HG03039 (cell line): Measurements from ENCODE around the gene CERK.
A peak's percentile ranks its signal among the peaks of the same experiment; 100 is the strongest.
"Not testable (repeated sequence)": the region's sequence is repeated elsewhere in the genome, so short reads cannot be mapped to it uniquely, and the experiment has no call there.

Experiments used
- ATAC-seq: cut with Tn5 transposase; IDR thresholded peaks from one replicate; pipeline ENCODE4 v1.9.1; 2021; ENCODE audit warnings: mild to moderate bottlenecking, moderate library complexity; ENCODE audit not compliant: unreplicated experiment

Gene CERK, protein sequence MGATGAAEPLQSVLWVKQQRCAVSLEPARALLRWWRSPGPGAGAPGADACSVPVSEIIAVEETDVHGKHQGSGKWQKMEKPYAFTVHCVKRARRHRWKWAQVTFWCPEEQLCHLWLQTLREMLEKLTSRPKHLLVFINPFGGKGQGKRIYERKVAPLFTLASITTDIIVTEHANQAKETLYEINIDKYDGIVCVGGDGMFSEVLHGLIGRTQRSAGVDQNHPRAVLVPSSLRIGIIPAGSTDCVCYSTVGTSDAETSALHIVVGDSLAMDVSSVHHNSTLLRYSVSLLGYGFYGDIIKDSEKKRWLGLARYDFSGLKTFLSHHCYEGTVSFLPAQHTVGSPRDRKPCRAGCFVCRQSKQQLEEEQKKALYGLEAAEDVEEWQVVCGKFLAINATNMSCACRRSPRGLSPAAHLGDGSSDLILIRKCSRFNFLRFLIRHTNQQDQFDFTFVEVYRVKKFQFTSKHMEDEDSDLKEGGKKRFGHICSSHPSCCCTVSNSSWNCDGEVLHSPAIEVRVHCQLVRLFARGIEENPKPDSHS

DNA sequence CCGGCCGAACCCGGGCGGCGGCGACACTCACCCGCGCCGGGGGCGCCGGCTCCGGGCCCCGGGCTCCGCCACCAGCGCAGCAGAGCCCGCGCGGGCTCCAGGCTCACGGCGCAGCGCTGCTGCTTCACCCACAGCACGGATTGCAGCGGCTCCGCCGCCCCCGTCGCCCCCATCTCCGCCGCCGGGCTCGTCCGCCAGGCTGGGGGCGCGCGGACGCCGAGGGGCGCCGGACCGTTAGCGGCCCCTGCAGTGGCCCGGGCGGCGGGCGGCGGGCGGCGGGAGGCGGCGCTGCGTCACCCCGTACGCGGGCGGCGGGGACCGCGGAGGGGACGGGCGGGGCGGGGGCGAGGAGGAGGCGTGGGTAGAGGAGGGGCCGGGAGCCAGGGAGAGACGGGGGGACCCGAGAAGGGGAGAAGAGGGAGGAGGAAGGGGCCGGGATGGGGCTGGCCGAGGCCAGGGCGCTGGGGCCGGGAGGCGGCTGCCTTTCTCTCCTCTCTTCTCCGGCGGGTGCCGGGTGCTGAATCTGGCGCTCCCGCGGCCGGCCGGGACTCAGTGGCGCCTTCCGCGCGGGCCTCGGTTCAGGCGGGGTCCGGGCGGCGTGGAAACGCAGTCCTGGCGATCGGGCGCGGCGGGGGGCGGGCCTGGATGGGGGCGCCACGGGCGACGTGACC lies at the start of gene CERK:
CERK (minus strand) TSS at position 277 of the 671 bp plus-strand sequence; CDS start at position 173, 104 bp downstream.
- peak; percentile 40 for ATAC-seq

DNA sequence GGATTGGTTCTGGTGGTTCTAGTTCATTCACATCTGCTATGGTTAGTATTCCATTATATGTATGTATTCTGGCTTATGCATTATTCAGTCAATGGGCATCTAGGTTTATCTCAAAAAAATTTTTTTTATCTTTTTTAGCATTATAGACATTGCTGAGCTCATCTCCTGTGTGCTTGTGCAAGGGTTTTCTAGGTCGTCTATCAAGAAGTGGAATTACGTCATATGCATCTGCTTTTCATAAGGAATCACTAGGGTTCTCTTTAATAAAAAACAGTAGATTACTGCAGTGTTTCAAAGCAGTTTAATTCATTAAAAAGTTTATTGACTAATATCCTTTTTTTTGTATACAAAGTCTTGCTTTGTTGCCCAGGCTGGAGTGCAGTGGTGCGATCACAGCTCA lies 45.7 kb upstream of the CERK start:
- ATAC-seq: no peak

DNA sequence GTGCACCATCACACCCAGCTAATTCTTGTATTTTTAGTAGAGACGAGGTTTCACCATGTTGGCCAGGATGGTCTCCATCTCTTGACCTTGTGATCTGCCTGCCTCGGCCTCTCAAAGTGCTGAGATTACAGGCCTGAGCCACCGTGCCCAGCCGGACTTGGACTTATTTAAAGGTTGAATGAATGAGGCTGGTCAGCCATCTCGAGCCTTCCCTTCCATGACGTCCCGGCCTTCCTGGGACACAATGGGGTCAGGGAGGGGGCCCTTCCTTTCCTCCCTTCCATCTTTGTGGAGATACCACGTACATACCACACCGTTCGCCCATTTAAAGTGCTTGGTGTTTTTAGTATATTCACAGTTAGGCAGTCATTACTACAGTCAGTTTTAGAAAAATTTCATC lies 44.1 kb upstream of the CERK start:
- not testable (repeated sequence) for ATAC-seq

DNA sequence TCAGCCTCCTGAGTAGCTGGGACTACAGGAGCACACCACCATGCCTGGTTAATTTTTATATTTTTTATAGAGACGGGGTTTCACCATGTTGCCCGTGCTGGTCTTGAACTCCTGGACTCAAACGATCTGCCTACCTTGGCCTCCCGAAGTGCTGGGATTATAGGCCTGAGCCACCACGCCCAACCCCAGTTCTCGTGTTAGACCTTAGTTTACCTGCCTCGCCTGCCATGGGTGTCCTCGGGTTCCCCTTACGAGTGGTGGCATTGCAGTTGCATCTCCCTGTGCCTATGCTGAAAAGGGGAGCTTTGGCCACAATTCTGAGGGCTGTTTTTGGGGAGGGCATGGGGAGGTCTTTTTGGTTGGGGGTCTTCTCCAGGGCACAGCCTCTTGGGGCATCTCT lies 43.2 kb upstream of the CERK start:
- ATAC-seq: no peak

DNA sequence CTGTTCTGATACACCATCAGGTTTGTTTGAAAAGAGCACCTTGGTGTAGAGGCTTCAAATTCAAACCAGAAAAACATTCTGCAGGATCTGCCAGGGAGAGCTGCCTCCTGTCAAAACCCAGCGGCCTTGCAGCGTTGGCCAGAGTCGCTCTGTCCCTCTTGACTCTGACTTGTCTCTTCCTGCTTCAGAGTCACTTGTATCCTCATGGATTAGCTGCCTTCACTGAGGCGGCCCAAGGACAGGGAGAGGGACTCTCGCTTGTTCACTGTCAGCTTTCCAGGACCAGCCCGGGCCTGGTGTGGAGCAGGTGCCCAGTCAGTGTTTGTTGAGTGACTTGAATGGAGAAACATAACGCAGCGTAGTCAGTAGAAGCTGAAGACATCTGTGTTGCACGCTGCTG lies 42.4 kb upstream of the CERK start:
- ATAC-seq: no peak

DNA sequence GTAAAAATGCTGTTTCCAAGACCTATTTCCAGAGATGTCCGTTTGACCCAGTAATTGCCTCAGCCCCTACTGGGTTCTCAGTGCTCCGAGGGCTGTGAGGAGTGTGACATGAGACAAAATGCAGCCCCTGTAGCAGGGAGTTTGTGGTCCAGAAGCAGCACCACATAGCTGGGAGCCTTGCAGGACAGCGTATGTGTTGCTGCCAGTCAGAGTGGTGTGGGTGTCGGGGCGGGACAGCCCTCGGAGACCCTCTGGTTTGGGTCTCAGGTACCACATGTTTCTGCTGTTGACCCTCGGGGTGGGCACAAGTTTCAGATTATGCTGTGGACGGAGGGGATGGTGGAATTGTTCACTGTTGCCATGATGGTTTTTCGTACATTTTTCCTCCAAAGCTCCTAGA lies 41.6 kb upstream of the CERK start:
- ATAC-seq: no peak

DNA sequence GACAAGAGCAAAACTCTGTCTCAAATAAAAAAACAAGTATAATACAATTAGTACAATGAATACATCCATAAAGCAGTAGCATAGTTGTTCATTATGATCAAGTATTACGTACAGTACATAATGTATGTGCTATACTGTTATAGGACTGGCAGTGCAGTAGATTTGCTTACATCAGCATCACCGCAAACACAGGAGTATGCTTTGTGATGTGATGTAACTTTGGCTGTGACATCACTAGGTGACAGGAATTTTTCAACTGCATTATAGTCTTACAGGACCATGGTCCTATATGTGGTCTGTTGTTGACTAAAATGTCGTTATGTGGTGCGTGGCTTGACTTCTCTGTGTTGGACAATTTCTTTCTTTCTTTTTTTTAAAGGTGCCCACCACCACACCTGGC lies 41.0 kb upstream of the CERK start:
- ATAC-seq: no peak

DNA sequence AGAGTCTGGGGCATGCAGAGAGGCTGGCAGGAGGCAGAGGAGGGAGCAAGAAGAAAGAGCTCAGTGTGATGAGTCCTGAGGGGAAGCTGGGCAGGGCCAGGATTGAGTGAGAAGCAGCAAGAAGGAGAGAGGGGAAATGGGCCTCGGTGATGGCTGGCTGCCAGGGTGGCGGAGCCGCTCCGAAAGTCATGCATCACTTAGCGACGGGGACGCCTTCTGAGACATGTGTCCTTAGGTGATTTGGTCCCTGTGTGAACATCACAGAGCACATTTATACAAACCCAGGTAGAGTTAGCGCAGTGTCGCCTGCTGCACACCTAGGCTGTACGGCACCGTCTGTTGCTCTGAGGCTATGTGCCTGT lies 39.5 kb upstream of the CERK start:
- no peak for ATAC-seq

DNA sequence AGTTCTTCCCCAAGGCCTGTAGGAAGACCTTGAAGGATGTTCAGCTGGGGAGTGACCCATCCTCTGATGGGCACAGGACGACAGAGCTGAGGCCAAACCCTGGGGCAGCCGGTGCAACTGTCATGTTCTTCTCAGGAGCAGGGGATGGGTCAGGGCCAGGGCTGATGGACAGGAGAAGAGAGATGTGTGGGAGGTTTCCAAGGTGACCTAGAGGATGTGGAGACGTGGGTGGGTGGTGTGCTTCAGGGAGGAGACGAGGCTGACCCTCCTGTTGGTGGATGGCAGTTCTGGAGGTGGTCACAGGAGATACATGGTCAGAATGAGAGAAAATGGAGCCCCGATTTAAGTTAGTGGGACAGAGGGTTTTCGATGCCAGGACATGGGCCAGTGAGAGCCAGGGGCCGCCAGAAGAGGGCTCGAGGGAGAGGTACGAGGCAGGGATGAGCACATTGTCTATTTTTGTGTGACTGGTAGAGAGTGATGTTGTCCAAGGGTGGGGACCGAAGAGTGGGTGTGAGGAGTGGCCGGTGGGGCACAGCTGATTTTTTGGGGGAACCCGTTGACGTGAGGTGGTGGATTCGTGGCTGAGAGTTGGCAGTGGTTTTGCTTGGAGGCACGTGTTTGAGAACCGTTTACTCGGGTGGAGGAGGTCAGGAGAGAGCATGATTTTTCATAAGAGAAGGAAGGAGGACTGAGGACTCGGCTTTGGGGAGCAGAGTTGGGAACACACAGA lies 39.0 kb upstream of the CERK start:
- ATAC-seq: no peak

DNA sequence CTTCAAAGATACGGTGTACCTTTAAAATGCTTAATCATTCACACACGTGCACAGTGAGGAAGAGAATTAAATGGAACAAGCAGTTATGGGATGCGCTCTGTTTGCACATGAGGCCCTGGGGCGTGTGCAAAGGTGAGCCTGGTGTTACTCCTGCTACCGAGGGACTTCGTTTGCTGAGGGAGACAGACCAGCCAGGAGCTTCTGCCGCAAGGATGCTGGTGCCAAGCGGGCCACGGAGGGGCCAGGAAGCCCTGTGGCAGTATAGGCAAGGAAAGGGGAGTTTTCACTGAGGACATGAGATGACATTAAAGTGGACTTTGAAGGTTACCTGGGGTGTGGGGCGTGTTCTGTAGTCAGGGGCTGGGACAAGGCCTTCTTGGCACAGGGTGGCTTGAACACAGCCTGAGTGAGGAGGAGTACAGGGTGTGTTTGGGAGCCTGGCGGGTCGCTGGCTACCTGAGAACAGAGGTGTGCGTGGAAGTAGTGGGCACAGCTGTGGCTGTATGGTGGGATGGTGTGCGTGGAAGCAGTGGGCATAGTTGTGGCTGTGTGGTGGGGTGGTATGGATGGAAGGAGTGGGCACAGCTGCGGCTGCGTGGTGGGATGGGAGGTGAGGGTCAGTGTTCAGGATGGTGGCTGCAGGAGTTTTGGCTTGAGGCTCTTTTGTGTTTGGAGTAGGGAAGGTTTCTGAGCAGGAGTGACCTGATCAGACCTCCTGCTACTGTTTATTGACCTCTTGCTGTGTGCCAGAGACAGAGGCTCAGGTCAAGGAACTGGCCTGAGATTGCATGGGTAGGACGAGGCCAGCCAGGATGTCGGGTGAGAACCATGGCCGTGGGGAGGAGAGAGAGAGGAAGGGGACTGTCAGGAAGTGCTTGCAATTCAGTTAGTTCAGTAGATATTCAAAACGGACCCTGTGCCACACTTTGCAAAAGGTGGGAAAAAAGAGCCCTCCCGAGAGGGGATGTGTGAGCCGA lies 38.1 kb upstream of the CERK start:
- ATAC-seq: no peak

DNA sequence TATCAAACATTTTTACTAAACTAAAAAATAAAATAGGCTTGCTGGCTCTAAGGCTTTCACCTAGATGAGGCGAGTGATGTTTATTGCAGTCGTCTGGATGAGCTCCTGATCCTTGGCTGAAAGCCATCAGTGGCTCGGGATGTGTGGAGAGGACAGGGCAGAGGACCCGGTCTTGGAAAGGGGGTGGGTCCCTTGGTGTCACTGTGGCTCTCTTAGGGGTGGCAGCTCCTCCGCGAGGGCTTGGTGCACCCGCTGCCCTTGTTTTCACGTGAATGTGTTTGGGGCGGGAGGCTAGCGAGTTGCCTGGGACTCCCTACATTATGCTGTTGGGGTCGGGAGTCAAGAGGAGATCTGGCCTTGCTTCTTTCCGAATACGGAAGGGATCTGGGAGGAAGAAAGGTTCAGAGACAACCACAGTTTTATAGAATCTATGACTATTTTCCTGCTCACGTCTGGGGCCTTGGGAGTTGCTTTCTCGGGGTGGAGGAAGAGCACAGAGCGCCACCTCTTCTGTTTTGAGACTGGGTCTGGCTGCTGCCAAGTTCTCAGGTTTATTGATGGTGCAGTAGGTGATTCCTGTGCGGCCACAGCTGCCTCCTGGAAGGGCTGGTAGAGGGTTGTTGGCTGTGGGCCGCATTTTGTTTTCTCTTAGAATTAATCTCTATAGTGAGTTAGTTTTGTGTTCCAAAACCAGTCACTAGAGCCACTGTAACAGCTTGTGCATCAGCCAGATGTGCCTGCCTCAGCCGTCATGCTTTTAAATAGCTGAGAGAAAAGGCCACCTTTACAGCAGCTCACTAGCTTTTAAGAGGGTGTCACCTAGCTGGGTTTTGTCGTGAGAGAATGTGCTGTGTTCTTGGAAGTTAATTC lies 37.2 kb upstream of the CERK start:
- ATAC-seq: no peak

DNA sequence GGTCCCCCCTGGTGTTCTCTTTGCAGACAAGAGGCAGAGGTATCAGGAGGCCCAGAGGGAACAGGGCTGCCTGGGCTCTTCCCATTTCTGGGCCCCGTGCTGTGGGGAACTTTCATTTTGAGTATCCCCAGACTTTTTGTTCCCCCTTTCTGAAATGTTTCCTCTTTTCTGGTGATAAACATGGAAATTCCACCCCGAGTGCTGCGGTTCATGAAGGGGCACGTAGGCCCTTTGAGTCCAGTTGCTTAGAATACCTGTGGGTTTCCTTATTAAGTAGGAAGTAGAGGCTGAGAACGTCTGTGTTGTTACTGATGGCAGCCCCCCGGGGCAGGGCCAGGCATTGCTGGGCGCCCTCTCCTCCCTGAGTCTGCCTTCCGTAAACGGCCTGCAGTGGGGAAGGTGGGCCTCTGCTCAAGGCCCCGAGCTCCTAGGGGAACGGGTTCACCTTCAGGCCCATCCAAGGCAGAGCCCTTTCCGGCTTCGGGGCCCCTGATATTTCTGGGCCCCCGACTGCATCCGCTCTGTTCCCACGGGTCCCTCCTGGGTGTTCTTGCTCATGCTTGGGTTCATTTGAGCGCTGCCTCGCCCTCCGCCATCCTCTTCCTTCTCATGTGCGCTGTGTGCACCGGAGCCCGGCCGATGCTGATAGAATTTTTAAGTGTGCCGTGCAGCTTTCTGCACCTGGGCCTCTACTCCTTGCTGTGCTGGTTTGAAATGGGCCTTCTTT lies 36.4 kb upstream of the CERK start:
- peak; percentile 30 for ATAC-seq

DNA sequence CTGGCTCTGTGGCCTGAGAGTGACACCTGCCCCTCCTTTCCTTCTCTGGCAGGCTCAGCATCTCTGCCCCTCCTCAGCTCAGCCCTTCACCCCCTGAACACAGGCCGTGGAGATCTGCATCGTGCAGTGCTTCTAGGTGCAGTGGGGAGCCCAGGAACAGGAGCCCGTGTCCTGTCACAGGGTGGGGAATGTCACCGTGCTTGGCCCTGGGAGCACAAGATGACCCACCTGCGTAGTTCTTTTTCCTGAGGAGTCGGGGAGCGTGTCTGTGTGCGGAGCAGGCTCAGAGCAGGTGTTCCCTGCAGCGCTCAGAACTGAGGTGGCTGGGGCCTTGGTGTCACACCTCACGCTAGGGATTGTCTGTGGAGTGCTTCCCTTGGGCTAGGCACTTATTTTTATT lies 35.0 kb upstream of the CERK start:
- ATAC-seq: no peak

DNA sequence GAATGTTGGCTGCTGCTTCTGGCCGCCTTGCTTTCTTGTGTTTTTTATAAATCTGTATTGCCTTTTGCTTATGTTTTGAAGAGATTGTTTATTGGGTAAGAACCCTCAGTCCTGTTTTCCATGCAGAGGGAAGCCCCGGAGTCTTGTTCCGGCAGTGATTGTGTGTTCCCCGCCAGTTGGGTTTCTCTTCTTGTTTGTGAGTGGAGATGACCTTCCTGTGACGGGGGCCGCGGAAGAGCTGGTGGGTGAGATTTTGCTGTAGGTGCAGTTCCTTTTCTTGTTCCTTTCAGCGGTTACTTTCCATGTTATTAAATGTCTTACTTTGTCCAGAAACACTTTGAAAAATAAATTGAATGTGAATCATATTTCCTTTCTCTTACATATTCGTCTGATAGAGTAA lies 32.7 kb upstream of the CERK start:
- no peak for ATAC-seq

DNA sequence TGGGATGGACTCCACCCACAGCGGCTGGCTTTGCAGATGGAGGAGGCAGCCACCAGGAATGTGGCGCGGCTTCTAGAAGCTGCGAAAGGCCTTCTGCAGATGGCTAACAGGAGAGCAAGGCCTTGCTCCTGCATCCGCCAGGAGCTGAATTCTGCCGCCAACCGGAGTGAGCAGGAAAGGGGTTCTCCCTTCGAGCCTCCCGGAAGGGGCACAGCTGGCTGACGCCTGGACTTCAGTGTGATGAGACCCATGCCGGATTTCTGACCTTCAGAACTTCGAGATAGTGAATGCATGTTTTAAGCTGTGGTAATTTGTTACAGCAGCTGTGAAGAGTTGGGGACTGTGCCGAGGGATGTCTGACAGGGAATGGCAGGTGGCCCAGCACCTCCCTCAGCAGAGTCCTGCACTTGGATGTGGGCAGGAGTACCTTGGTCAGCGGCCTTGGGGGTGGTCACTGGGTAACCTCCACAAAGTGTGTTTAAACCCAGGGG lies 32.1 kb upstream of the CERK start:
- no peak for ATAC-seq

DNA sequence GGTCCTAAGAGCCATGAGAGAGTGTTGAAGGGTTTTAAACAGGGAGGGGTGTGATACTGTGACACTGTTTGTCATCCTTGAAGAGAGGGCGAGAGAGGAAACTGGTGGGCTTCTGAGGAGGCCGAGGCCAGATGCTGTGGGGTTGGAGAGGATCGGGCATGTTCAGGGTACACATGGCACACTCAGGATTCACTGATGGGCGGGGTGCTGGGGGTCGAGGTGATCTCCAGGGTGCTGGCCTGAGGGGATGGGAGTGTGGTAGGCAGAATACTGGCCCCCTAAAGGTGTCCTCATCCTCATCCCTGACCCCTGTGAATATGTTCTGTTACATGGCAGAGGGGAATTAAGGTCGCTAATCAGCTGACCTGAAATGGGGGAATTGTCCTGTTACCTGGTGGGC lies 31.7 kb upstream of the CERK start:
- ATAC-seq: no peak

DNA sequence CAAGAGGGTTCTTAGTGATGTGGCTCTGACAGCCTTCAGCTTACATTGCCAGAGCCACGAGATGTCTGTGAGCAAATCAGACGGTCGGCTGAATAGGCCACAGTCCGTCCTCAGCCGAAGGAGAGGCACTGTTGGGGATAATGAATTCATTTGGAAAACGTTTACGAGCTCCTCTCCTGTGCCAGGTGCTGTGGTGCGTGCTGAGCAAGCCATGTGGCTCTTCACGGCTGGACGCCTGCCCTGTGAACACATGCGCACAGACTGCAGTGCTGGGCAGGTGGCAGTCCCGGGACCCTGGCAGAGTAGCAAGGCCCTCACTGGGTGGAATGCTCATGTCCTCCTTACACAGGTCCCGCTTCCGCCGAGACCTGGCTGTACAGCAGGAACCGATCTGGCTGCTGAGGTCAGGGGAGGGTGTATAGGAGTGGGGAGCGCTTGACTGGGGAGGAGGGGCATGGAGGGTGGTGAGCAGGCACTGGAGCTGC lies 31.2 kb upstream of the CERK start:
- ATAC-seq: no peak

DNA sequence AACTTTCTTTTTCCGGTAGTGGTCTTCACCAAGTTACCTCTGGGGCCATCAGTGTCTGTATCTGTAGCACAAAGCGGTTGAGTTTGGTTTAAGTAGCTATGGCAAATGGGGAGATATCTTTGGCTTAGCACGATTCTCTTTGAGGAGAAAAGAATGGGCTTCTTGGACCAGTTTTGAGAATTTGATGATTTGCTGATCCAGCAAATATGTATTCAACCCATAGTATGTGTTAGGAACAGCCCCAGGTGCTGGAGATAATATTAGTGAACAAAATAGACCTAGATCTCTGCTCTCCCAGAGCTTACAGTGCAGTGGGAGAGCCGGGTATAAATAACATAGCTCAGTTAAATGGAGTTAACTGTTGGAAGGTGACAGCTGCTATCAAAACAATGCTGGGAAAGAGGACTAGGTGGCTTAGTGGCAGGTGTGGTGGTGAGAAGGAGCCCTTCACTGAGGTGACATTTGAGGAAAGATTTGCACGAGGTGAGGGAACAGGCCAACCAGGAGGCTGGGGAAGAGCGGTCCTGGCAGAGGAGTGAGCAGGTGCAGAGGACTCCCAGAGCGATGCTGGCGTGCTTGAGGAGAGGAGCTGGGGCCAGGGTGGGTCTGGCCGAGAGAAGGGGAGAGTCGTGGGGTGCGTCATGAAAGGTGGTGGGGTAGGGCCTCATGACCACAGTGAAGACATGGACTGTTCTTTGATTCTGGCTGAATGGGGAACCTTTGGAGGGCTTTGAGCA lies 29.4 kb upstream of the CERK start:
- no peak for ATAC-seq
